ENCODE data around the gene CFAP119.
A peak's percentile ranks its signal among the peaks of the same experiment; 100 is the strongest.

- no peak for TF ChIP-seq CTCF (IDR thresholded peaks at IDR 0.05; ENCODE audit: poor library complexity, severe bottlenecking)
- no peak for TF ChIP-seq SMC3 (conservative IDR thresholded peaks at IDR 0.05; ENCODE audit: poor library complexity)
- no peak for TF ChIP-seq MXI1 (conservative IDR thresholded peaks at IDR 0.05; ENCODE audit: poor library complexity, severe bottlenecking)
- TF ChIP-seq EZH2 (IDR thresholded peaks at IDR 0.05; ENCODE audit: borderline replicate concordance, insufficient read depth, low read length, poor library complexity, severe bottlenecking): no peak
- TF ChIP-seq POLR2AphosphoS5 (IDR thresholded peaks at IDR 0.05): no peak
- TF ChIP-seq REST (IDR thresholded peaks at IDR 0.05; ENCODE audit: borderline replicate concordance): no peak
- no peak for TF ChIP-seq RAD21 (conservative IDR thresholded peaks at IDR 0.05)
- TF ChIP-seq EP300 (conservative IDR thresholded peaks at IDR 0.05; ENCODE audit: poor library complexity, severe bottlenecking): no peak
- TF ChIP-seq TAF1 (IDR thresholded peaks at IDR 0.05; ENCODE audit: low read depth): peak; percentile 21
These were observed 13.2 kb upstream of the CFAP119 start for GRCh38 chr16:30775131-30775391.

Data from neural cell (in vitro differentiated cells).